Measurements from ENCODE around the gene ATP2A2.

Gene ATP2A2

DNA sequence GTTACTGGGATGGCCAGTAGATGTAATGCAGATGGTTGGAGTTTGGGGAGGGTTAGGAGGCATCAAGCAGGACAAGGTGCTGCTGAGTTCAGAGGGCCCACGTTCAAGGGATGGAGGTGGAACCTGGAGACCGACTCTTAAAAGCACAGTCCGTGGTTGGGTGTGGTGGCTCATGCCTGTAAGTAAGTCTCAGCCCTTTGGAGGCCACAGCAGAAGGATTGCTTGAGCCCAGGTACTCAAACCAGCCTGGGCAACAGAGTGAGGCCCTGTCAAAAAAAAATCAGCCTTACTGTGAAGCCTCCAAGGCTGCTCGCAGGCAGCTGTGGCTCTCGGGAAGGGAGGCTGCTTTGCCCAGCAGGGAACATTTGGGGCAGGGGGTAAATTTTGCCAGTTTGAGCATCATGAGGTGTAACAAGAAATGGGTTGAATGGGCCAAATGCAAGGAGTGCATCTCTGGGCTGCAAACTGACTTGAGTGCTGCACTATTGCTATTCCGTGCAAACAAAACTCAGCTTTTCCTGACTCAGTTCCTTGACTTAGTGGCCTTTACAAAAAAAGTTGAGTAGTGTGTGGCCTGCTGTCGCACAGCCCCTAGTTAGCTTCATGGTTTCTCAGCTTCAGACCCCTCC is 67.5 kb downstream of the ATP2A2 start:
- DNase-seq (ENCODE audit: low read depth) = no peak
- TF ChIP-seq, protein P1, sequence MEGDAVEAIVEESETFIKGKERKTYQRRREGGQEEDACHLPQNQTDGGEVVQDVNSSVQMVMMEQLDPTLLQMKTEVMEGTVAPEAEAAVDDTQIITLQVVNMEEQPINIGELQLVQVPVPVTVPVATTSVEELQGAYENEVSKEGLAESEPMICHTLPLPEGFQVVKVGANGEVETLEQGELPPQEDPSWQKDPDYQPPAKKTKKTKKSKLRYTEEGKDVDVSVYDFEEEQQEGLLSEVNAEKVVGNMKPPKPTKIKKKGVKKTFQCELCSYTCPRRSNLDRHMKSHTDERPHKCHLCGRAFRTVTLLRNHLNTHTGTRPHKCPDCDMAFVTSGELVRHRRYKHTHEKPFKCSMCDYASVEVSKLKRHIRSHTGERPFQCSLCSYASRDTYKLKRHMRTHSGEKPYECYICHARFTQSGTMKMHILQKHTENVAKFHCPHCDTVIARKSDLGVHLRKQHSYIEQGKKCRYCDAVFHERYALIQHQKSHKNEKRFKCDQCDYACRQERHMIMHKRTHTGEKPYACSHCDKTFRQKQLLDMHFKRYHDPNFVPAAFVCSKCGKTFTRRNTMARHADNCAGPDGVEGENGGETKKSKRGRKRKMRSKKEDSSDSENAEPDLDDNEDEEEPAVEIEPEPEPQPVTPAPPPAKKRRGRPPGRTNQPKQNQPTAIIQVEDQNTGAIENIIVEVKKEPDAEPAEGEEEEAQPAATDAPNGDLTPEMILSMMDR (conservative IDR thresholded peaks at IDR 0.05; ENCODE audit: low read depth, low read length) = no peak
- H3K4me3 ChIP-seq (ENCODE audit: low read length) = no peak overlapping the region

DNA sequence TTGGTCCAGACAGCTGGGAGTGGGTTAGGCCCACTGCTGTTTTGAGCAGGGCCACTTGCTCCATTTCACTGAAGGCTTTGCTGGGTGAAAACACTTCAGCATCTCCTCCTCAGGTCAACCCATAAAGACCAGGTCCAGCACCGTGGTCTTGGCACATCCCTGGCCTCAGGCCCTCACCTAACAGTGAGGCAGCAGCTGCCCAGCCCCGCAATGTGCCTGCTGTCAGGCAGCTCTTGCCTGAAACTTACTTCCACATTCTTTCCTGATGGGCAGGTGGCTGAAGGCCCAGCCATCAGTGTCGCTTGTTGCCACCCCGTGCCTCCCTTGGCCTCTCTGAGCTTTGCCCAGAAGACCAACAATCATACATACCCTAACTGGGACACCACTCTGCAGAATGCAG is 68.0 kb downstream of the ATP2A2 start:
- DNase-seq (ENCODE audit: low read depth) = no peak
- no peak overlapping the region for H3K4me3 ChIP-seq (ENCODE audit: low read length)
- TF ChIP-seq, protein P1 (conservative IDR thresholded peaks at IDR 0.05; ENCODE audit: low read depth, low read length) = no peak

DNA sequence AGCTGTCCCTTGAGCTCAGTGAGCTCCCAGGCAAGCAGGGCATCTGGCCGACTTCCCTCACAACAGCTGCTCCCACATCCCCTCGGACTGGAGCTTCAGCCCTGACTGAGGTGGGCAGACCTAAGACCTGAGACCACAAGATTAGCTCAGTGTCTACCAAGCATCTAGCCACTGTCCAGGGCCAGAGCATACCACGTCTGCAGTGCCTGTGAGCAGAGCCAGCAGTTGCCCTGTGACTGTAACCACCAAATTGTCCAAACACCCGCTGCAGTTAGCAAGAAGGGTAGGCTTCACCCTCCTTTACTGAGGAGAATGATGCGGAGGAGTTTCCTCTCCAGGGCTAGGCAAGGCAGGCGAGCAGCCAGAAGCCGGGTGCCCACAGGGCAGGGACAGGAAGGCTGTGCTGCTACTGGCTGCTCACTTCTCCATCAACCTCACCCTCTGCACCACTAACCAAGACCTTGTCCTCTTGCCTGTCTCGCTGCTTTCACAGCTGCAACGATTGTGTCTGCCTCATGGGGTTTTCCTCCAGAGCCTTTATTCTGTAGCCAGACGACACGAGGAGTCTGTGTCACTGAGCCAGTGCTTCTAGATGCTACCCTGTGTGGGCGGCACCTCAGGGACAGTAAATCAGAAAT is 68.6 kb downstream of the ATP2A2 start:
- H3K4me3 ChIP-seq (ENCODE audit: low read length) = no peak overlapping the region
- no peak for DNase-seq (ENCODE audit: low read depth)

DNA sequence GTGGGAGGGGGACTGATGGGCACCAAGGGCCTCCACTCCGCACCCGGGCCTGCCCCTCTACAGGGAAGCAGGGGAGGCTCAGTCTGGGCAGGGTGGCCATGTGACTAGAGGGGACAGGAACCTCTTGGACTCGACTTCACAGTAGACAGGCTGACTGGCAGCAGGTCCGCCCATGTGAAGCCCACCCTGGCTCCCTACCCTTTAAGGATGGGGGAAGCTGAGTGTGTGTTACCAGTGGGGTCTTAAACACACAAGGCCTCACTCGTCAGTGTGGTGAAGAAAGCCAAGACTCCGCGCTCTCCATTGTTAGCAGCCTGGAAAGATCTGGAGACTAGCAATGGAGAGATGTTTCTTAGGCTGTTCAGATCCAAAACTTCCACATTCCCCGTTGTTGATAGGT is 70.1 kb downstream of the ATP2A2 start:
- DNase-seq (ENCODE audit: low read depth) = no peak
- H3K4me3 ChIP-seq (ENCODE audit: low read length) = no peak overlapping the region
- TF ChIP-seq, protein P1 (conservative IDR thresholded peaks at IDR 0.05; ENCODE audit: low read depth, low read length) = no peak

More for the DNA sequence above, 68.6 kb downstream of the ATP2A2 start:
- TF ChIP-seq, protein P1 (conservative IDR thresholded peaks at IDR 0.05; ENCODE audit: low read depth, low read length) = no peak

DNA sequence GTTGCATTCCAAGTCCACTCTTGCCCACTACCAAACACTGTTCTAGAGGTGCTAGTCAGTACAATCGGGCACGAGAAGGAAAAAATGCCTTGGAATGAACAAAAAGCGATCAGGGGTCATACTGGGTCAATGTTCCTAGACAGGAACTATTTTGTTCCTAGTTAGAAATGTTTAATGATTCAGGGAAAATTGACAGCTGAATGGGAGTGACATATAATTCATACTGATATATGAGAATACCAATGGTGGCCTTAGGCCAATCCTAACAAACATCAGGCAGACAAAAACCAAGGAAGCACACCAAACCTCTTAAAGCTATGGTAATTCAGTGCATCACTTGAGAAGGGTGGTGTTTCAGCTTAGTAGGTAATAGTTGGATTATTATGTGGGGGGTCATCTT is 71.4 kb downstream of the ATP2A2 start:
- H3K4me3 ChIP-seq (ENCODE audit: low read length) = no peak overlapping the region
- TF ChIP-seq, protein P1 (conservative IDR thresholded peaks at IDR 0.05; ENCODE audit: low read depth, low read length) = no peak
- no peak for DNase-seq (ENCODE audit: low read depth)

DNA sequence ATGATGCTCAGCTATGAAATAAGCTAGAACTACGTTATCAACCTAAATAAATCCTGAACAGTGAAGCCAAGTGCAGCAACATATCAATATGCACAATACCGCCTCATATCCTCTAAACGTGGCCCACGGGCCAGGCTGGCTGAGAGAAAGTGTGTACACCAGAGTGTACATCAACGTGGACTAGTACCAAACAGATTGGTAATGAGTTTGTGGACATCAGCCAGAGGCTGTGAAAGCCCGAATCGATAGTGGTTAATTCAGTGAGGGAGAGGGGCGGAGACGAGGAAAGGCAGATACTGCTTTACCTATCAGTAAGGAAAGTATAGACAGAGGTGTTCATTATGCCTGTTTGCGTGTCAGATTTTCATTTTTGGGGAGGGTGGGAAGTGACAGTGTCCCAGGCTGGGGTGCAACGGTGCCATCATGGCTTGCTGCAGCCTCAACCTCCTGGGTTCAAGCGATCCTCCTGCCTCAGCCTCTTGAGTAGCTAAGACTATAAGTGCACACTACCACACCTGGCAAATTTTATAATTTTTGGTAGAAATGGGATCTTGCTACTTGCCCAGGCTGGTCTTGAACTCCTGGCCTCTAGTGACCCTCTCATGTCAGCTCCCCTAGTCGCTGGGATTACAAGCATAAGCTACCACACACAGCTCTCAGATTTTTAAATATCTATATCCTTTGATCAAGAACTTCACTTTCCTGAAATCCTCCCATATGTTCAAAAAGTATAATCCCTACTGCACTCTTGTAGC is 72.3 kb downstream of the ATP2A2 start:
- DNase-seq (ENCODE audit: low read depth) = no peak
- H3K4me3 ChIP-seq (ENCODE audit: low read length) = no peak overlapping the region
- TF ChIP-seq, protein P1 (conservative IDR thresholded peaks at IDR 0.05; ENCODE audit: low read depth, low read length) = no peak
